OCI-LY3 (cell line): ENCODE results near the gene PRMT2.
A peak's percentile ranks its signal among the peaks of the same experiment; 100 is the strongest.

ENCODE experiments used
- H2AFZ ChIP-seq: fragments of 200-600, 300-600 bp; shearing (Covaris generic); 2 replicates; pipeline ENCODE4 v1.6.0; 2014; ENCODE audit warnings: antibody characterized with exemption, low read depth, low read length
- H3K27ac ChIP-seq: fragments of 200-600, 300-600 bp; sonication (generic); 2 replicates; pipeline ENCODE4 v1.5.1; 2014; ENCODE audit warnings: mild to moderate bottlenecking, low read length, moderate library complexity, mixed read lengths
- H3K27me3 ChIP-seq: fragments of 200-600, 300-600 bp; sonication (generic); 2 replicates; pipeline ENCODE4 v1.6.1; 2014; ENCODE audit warnings: low read depth, low read length, mixed read lengths
- H3K36me3 ChIP-seq: fragments of 200-600, 300-600 bp; sonication (generic); replicated peaks from 2 replicates; pipeline ENCODE3; 2014; ENCODE audit warnings: low read depth, low read length, mixed read lengths
- H3K4me1 ChIP-seq: fragments of 300-600, 200-600 bp; sonication (generic); 2 replicates; pipeline ENCODE4 v1.6.1; 2014; ENCODE audit warnings: low read length, mixed read lengths
- H3K4me2 ChIP-seq: fragments of 200-600, 300-600 bp; sonication (generic); 2 replicates; pipeline ENCODE4 v1.6.1; 2014; ENCODE audit warnings: low read length, mixed read lengths
- H3K4me3 ChIP-seq: fragments of 300-600, 200-600 bp; sonication (generic); 2 replicates; pipeline ENCODE4 v1.5.1; 2014; ENCODE audit warnings: antibody characterized with exemption, mild to moderate bottlenecking, low read length, moderate library complexity
- H3K79me2 ChIP-seq: fragments of 300-600, 200-600 bp; shearing (Covaris generic); 2 replicates; pipeline ENCODE4 v1.6.1; 2014; ENCODE audit warnings: mild to moderate bottlenecking, low read length, mixed read lengths
- H3K9ac ChIP-seq: fragments of 300-600, 200-600 bp; shearing (Covaris generic); 2 replicates; pipeline ENCODE4 v1.6.0; 2014; ENCODE audit warnings: mild to moderate bottlenecking, low read length, moderate library complexity
- H3K9me3 ChIP-seq: fragments of 200-600, 300-600 bp; shearing (Covaris generic); 2 replicates; pipeline ENCODE4 v1.6.1; 2014; ENCODE audit warnings: low read length, mixed read lengths; ENCODE audit not compliant: insufficient read depth
- H4K20me1 ChIP-seq: fragments of 200-600, 300-600 bp; sonication (generic); 2 replicates; pipeline ENCODE4 v1.6.1; 2016; ENCODE audit warnings: low read length, mixed read lengths; ENCODE audit not compliant: insufficient read depth
- EZH2phosphoT487 ChIP-seq: fragments of 200-600 bp; shearing (Covaris generic); IDR thresholded peaks from 2 replicates; pipeline ENCODE4 v1.6.1; 2018; ENCODE audit warnings: antibody characterized with exemption, mixed run types, low read depth
- TF ChIP-seq, protein P1 (sequence below): fragments of 200-600, 300-600 bp; sonication (generic); IDR thresholded peaks from 2 replicates; pipeline ENCODE4 v1.5.1; 2014; ENCODE audit warnings: antibody characterized with exemption, low read length, low read depth

The PRMT2 gene

DNA sequence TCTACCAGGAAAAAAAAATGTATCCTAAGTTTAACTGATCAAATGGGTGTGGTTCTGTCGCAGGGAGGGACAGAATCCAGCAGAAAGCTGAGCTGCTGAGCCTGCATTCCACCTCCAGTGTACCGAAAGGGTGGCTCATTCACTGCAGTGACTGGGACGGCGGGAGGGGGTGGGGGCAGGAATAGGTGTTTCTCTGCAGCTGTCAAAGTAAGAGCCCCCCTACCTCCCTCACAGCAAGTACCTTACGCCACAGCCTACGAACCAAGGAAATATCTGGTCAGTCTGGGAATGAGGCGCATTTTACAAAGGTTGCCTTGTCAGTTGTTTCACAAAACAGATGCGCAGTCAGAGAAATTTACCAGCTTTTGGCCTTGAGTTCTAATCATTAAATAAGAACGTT is 32.2 kb upstream of the PRMT2 start:
- no peaks in the 10 kb centered on the region for H3K36me3 ChIP-seq
- H3K27ac ChIP-seq = no peak overlapping the region
- H3K4me2 ChIP-seq = no peak overlapping the region
- no peak overlapping the region for H2AFZ ChIP-seq
- no peak overlapping the region for H3K9ac ChIP-seq
- TF ChIP-seq, protein P1, sequence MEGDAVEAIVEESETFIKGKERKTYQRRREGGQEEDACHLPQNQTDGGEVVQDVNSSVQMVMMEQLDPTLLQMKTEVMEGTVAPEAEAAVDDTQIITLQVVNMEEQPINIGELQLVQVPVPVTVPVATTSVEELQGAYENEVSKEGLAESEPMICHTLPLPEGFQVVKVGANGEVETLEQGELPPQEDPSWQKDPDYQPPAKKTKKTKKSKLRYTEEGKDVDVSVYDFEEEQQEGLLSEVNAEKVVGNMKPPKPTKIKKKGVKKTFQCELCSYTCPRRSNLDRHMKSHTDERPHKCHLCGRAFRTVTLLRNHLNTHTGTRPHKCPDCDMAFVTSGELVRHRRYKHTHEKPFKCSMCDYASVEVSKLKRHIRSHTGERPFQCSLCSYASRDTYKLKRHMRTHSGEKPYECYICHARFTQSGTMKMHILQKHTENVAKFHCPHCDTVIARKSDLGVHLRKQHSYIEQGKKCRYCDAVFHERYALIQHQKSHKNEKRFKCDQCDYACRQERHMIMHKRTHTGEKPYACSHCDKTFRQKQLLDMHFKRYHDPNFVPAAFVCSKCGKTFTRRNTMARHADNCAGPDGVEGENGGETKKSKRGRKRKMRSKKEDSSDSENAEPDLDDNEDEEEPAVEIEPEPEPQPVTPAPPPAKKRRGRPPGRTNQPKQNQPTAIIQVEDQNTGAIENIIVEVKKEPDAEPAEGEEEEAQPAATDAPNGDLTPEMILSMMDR = no peak
- no peak for TF ChIP-seq EZH2phosphoT487
- no peaks in the 10 kb centered on the region for H3K79me2 ChIP-seq
- H3K4me1 ChIP-seq = peaks cover 33% of the 10 kb centered on the region
- H3K4me3 ChIP-seq = no peak overlapping the region
- H4K20me1 ChIP-seq = no peaks in the 10 kb centered on the region
- H3K9me3 ChIP-seq = no peaks in the 10 kb centered on the region
- H3K27me3 ChIP-seq = no peaks in the 10 kb centered on the region

DNA sequence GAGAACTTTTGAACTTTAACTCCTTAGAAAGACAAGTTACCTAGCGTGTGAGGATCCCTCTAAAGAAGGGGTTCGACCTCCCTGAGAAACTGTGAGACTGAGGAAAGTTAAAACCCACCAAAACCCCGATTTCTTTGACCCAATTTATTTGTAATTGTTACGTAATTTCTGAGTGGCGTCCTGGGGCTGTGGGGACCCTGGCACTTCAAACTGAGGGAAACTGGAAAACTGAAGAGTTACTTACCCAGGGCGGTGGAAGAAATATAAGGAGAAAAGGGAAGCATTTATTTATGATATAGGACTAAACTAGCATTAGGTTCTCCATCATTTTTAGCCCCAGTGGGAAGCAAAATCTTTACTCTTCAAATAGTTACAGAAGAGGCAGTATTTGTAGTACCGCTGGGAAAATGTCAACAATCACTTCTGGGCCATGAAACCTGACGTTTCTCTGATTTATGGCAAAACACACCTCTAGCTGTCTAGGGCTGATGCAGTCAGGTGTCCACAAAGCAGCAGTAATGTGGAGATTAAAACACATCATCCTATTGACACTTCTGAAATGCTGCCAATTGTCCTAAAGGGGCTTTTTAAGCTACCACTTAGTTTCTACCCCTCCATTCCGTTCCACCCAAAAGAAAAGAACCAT is 31.0 kb upstream of the PRMT2 start:
- Histone ChIP-seq H3K9ac (no peak overlapping the region), H2AFZ (no peak overlapping the region)

DNA sequence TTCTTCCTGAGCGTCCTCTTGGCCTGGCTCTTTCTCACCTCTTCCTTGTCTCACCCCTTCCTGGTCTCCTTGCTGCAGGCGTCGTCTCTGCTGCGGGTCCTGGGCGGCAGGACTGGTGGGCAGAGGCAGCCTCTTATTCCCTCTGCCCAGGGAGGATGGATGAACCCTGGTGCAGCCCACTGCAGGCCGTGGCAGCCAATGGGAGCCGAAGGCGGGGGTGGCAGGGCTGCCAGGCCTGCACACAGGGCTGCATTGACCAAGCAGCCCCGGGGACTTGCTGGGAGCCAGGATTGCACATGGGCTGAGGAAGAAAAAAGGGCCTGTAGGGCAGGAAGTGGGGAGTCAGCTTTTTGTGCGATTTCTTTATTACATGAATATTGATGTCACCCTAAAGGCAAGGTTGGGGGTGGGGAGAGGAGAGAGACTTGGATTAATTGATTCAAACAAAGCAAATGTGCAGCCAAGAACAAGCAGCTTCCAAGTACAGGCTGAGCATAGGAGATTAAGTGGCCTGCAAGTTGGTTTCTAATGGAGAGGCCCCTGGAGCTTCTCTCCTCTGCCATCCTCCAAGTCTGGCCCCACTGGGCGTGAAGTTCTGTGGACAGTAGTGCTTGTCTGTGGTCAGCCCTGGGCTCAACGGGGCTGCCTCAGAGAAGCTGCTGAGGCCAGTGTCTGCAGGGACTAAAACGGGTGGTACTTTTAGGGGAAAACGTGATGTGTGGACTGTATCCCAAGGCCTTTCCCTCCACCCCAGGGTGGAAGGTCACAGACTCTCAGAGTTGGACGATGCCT is 30.3 kb upstream of the PRMT2 start, which contains the start of gene S100B:
Gene S100B, minus strand, starts transcription at position 108 of the 792 bp plus-strand sequence. CDS start 2,667 bp downstream, outside the sequence.
- Histone ChIP-seq H3K9ac (peak within 1 kb of the TSS; percentile 36; the same call in 1 of the 2 replicates), H3K27ac (no peak within 1 kb of the TSS), H3K9me3 (no peaks in the 10 kb centered on the region), H4K20me1 (no peaks in the 10 kb centered on the region), H3K4me2 (peak within 1 kb of the TSS; percentile 82), H3K4me1 (peaks cover 53% of the 10 kb centered on the region), H3K36me3 (no peaks in the 10 kb centered on the region), H2AFZ (peak within 1 kb of the TSS; percentile 85), H3K79me2 (no peaks in the 10 kb centered on the region), H3K27me3 (no peaks in the 10 kb centered on the region), H3K4me3 (0 out of 2 replicates have a peak within 1 kb of the TSS, but pooled peaks have one; percentile 12)
- no peak for TF ChIP-seq EZH2phosphoT487
- TF ChIP-seq, protein P1 = no peak

More for the DNA sequence above, 31.0 kb upstream of the PRMT2 start:
- no peak overlapping the region for H3K27ac ChIP-seq
- H3K27me3 ChIP-seq = no peaks in the 10 kb centered on the region
- TF ChIP-seq, protein P1 = no peak
- TF ChIP-seq EZH2phosphoT487 = no peak
- no peaks in the 10 kb centered on the region for H3K36me3 ChIP-seq
- H3K4me1 ChIP-seq = peaks cover 45% of the 10 kb centered on the region
- no peak overlapping the region for H3K4me2 ChIP-seq
- no peaks in the 10 kb centered on the region for H3K9me3 ChIP-seq
- H3K4me3 ChIP-seq = no peak overlapping the region
- H4K20me1 ChIP-seq = no peaks in the 10 kb centered on the region
- no peaks in the 10 kb centered on the region for H3K79me2 ChIP-seq

DNA sequence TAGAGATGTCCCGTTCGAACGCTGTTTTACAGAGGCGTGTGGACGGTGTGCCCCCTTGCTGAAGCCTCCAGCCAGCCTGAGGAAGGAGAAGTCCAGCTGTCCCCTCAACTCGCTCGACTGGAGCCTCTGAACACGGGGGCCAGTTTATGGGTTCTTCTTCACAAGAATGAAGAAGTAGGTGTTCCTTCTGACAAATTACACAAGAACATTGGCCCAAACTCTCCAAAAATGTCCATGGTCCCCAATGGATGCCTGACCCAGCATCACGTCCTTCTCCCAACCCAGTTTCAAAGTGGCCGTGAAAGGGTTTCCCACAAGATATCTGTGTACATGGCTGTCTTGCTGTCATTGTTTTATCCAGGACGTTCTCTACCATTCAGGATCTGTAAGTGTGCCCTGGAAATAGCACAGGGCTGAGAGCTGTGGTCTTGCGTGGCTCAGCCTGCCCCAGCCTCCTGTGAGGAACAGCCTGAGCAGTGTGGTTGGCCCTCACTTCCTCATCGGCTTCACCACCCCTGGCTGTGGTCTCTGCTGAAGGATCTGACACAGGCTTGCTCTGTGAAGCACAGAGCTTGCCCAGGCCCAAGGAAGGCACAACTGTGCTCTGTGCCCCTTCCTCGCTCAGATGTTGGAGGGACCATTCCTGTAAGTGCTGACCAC is 29.6 kb upstream of the PRMT2 start:
- Histone ChIP-seq H2AFZ (peak overlapping the region; percentile 85), H3K27ac (peak overlapping the region; percentile 31), H3K9ac (peak overlapping the region; percentile 36; the same call in 1 of the 2 replicates), H3K4me3 (0 out of 2 replicates have a peak overlapping the region, but pooled peaks have one; percentile 12), H3K4me2 (peak overlapping the region; percentile 82), H3K27me3 (no peaks in the 10 kb centered on the region), H3K79me2 (no peaks in the 10 kb centered on the region), H3K9me3 (no peaks in the 10 kb centered on the region), H3K36me3 (no peaks in the 10 kb centered on the region), H4K20me1 (no peaks in the 10 kb centered on the region), H3K4me1 (peaks cover 58% of the 10 kb centered on the region)
- no peak for TF ChIP-seq EZH2phosphoT487
- TF ChIP-seq, protein P1 = no peak
